Naive B cell (primary cell): ENCODE measurements around the gene SLC31A2. TPM values are rescaled to one million over a fixed set of nuclear protein-coding genes. Genes with fewer than 3 reads are reported as not detected.
"Not testable (repeated sequence)": the region's sequence is repeated elsewhere in the genome, so short reads cannot be mapped to it uniquely, and the experiment has no call there.

Source experiments
- ATAC-seq, 2 donors: fragments of 150-1000 bp; cut with Tn5 transposase; 2 replicates each; pipeline ENCODE4 v1.10.0; 2021; ENCODE audit warnings: low read depth in 2 of 2, mild to moderate bottlenecking in 2 of 2, moderate library complexity in 2 of 2
- DNase-seq: peaks from one replicate; pipeline ENCODE4 v3.0.0; 2022
- H3K27ac Mint-ChIP-seq, 6 donors: one replicate each; pipeline ENCODE4 v1.8.0; 2020 to 2022; ENCODE audit warnings: mild to moderate bottlenecking in 6 of 6, mixed read lengths in 6 of 6, moderate library complexity in 5 of 6, inconsistent platforms in 2 of 6
- H3K27me3 Mint-ChIP-seq, 3 donors: one replicate each; pipeline ENCODE4 v1.8.0; 2021 to 2022; ENCODE audit warnings: mixed read lengths in 3 of 3, mild to moderate bottlenecking in 1 of 3
- H3K36me3 Mint-ChIP-seq, 2 donors: one replicate each; pipeline ENCODE4 v1.8.0; 2020 to 2022; ENCODE audit warnings: mixed read lengths in 2 of 2, inconsistent platforms in 1 of 2, mild to moderate bottlenecking in 1 of 2
- H3K4me1 Mint-ChIP-seq, 3 donors: one replicate each; pipeline ENCODE4 v1.8.0; 2020 to 2022; ENCODE audit warnings: mixed read lengths in 3 of 3, inconsistent platforms in 1 of 3, mild to moderate bottlenecking in 1 of 3, moderate library complexity in 1 of 3
- H3K4me3 Mint-ChIP-seq, 8 donors: one replicate each; pipeline ENCODE4 v1.8.0; 2020 to 2022; ENCODE audit warnings: mild to moderate bottlenecking in 8 of 8, mixed read lengths in 8 of 8, moderate library complexity in 8 of 8, inconsistent platforms in 2 of 8
- H3K9me3 Mint-ChIP-seq, 7 donors: one replicate each; pipeline ENCODE4 v1.8.0; 2020 to 2022; ENCODE audit warnings: mixed read lengths in 7 of 7, mild to moderate bottlenecking in 5 of 7, inconsistent platforms in 2 of 7, moderate library complexity in 1 of 7
- polyA plus RNA-seq, 6 donors: library from polyadenylated mRNA; unstranded; fragments of 300-500 nt; fragmentation: Illumina TruSeq; gene quantifications; one replicate each; pipeline ENCODE4 v1.2.3, GENCODE V29; 2021; ENCODE audit warnings: low read depth in 6 of 6

Gene SLC31A2
- polyA plus RNA-seq, 6 donors from 2014 or later: 1.3 to 2.5 (median 1.8) TPM; not detected in 1

- H3K27me3 Mint-ChIP-seq: peaks cover 44 to 57% (median 45%) of the 10 kb centered on the region in 3 donors
- no peak for DNase-seq
- H3K9me3 Mint-ChIP-seq: peaks cover 0 to 31% (median 9%) of the 10 kb centered on the region in 7 donors
- H3K4me1 Mint-ChIP-seq: no peaks in the 10 kb centered on the region
- peaks cover 1 to 5% of the 10 kb centered on the region in 2 donors for H3K36me3 Mint-ChIP-seq
- no peak overlapping the region for H3K27ac Mint-ChIP-seq
- no peak for ATAC-seq
- H3K4me3 Mint-ChIP-seq: no peak overlapping the region
Measured at GRCh38 chr9:113139225-113139829, 11.5 kb upstream of the SLC31A2 start.

GRCh38 chr9:113139953-113140352, 10.9 kb upstream of the SLC31A2 start:
- peaks cover 42 to 63% (median 48%) of the 10 kb centered on the region in 3 donors for H3K27me3 Mint-ChIP-seq
- peaks cover 5 to 8% of the 10 kb centered on the region in 2 donors for H3K36me3 Mint-ChIP-seq
- no peak for DNase-seq
- H3K4me3 Mint-ChIP-seq: no peak overlapping the region
- H3K27ac Mint-ChIP-seq: no peak overlapping the region
- H3K4me1 Mint-ChIP-seq: no peaks in the 10 kb centered on the region
- H3K9me3 Mint-ChIP-seq: peaks cover 0 to 31% (median 9%) of the 10 kb centered on the region in 7 donors
- ATAC-seq: no peak

GRCh38 chr9:113140896-113141295, 9.9 kb upstream of the SLC31A2 start:
- not testable (repeated sequence) for ATAC-seq, DNase-seq, H3K4me1 Mint-ChIP-seq, H3K36me3 Mint-ChIP-seq, H3K4me3 Mint-ChIP-seq, H3K27ac Mint-ChIP-seq
- Mint-ChIP-seq H3K27me3 (peaks cover 43 to 66% (median 57%) of the 10 kb centered on the region in 3 donors), H3K9me3 (peaks cover 0 to 31% (median 9%) of the 10 kb centered on the region in 7 donors)

- Mint-ChIP-seq H3K27me3 (peaks cover 40 to 58% (median 41%) of the 10 kb centered on the region in 3 donors), H3K36me3 (peaks cover 5 to 8% of the 10 kb centered on the region in 2 donors), H3K4me1 (no peaks in the 10 kb centered on the region), H3K9me3 (peaks cover 0 to 31% (median 8%) of the 10 kb centered on the region in 7 donors), H3K27ac (no peak overlapping the region), H3K4me3 (no peak overlapping the region)
- ATAC-seq (no peak), DNase-seq (no peak)
Measured at GRCh38 chr9:113143432-113144227, 7.2 kb upstream of the SLC31A2 start.

GRCh38 chr9:113148372-113148705, 2.5 kb upstream of the SLC31A2 start:
- Mint-ChIP-seq H3K36me3 (peaks cover 0 to 8% of the 10 kb centered on the region in 2 donors), H3K27me3 (peaks cover 19 to 33% (median 32%) of the 10 kb centered on the region in 3 donors), H3K9me3 (no peaks in the 10 kb centered on the region), H3K4me1 (peaks cover 0 to 15% (median 11%) of the 10 kb centered on the region in 3 donors), H3K27ac (no peak overlapping the region), H3K4me3 (peak overlapping the region in 2 of 8 donors; percentile 25 to 43)
- ATAC-seq: no peak
- DNase-seq: no peak

- H3K36me3 Mint-ChIP-seq: peaks cover 0 to 8% of the 10 kb centered on the region in 2 donors
- H3K9me3 Mint-ChIP-seq: no peaks in the 10 kb centered on the region
- no peak overlapping the region for H3K27ac Mint-ChIP-seq
- peaks cover 0 to 15% (median 11%) of the 10 kb centered on the region in 3 donors for H3K4me1 Mint-ChIP-seq
- peak overlapping the region in 3 of 8 donors; percentile 37 to 88 (median 83) for H3K4me3 Mint-ChIP-seq
- ATAC-seq: no peak
- no peak for DNase-seq
- peaks cover 14 to 32% (median 26%) of the 10 kb centered on the region in 3 donors for H3K27me3 Mint-ChIP-seq
Measured at GRCh38 chr9:113148781-113149510, 1.9 kb upstream of the SLC31A2 start.

- H3K4me3 Mint-ChIP-seq: peak overlapping the region in 4 of 8 donors; percentile 32 to 88 (median 76)
- H3K27me3 Mint-ChIP-seq: peaks cover 12 to 26% (median 20%) of the 10 kb centered on the region in 3 donors
- DNase-seq, H3K27ac Mint-ChIP-seq, H3K36me3 Mint-ChIP-seq, H3K9me3 Mint-ChIP-seq, ATAC-seq: not testable (repeated sequence)
- H3K4me1 Mint-ChIP-seq: peaks cover 0 to 15% (median 11%) of the 10 kb centered on the region in 3 donors
Measured at GRCh38 chr9:113149561-113149960, 1.2 kb upstream of the SLC31A2 start.

- H3K9me3 Mint-ChIP-seq: no peaks in the 10 kb centered on the region
- H3K4me1 Mint-ChIP-seq: peaks cover 4 to 28% (median 22%) of the 10 kb centered on the region in 3 donors
- H3K36me3 Mint-ChIP-seq: no peaks in the 10 kb centered on the region
- peak overlapping the region in 2 of 6 donors; percentile 9 to 42 for H3K27ac Mint-ChIP-seq
- DNase-seq: no peak
- no peak for ATAC-seq
- H3K4me3 Mint-ChIP-seq: peak overlapping the region; percentile 74 to 93 (median 84)
- H3K27me3 Mint-ChIP-seq: peaks cover 0 to 5% (median 0%) of the 10 kb centered on the region in 3 donors
Measured at GRCh38 chr9:113151696-113152630, 1.2 kb downstream of the SLC31A2 start.

GRCh38 chr9:113152699-113153098, 1.9 kb downstream of the SLC31A2 start:
- Mint-ChIP-seq H3K27ac (peak overlapping the region in 2 of 6 donors; percentile 9 to 53), H3K4me3 (peak overlapping the region; percentile 41 to 88 (median 83)), H3K27me3 (peaks cover 0 to 5% (median 0%) of the 10 kb centered on the region in 3 donors), H3K36me3 (no peaks in the 10 kb centered on the region), H3K4me1 (peaks cover 4 to 28% (median 22%) of the 10 kb centered on the region in 3 donors), H3K9me3 (no peaks in the 10 kb centered on the region)
- DNase-seq (no peak), ATAC-seq (no peak)

- DNase-seq (no peak), ATAC-seq (no peak)
- peaks cover 0 to 4% of the 10 kb centered on the region in 2 donors for H3K36me3 Mint-ChIP-seq
- peaks cover 0 to under 1% (median 0%) of the 10 kb centered on the region in 3 donors for H3K27me3 Mint-ChIP-seq
- peak overlapping the region in 1 of 8 donors; percentile 88 for H3K4me3 Mint-ChIP-seq
- H3K27ac Mint-ChIP-seq: no peak overlapping the region
- H3K4me1 Mint-ChIP-seq: peaks cover 4 to 28% (median 22%) of the 10 kb centered on the region in 3 donors
- H3K9me3 Mint-ChIP-seq: no peaks in the 10 kb centered on the region
Measured at GRCh38 chr9:113153599-113153998, 2.8 kb downstream of the SLC31A2 start.

GRCh38 chr9:113154471-113154870, 3.7 kb downstream of the SLC31A2 start:
- Mint-ChIP-seq H3K36me3 (peaks cover 0 to 8% of the 10 kb centered on the region in 2 donors), H3K27ac (no peak overlapping the region), H3K4me1 (peaks cover 4 to 28% (median 22%) of the 10 kb centered on the region in 3 donors), H3K4me3 (no peak overlapping the region), H3K27me3 (no peaks in the 10 kb centered on the region), H3K9me3 (no peaks in the 10 kb centered on the region)
- no peak for ATAC-seq
- DNase-seq: no peak

- H3K9me3 Mint-ChIP-seq: no peaks in the 10 kb centered on the region
- DNase-seq (no peak), ATAC-seq (no peak)
- peaks cover 0 to 8% of the 10 kb centered on the region in 2 donors for H3K36me3 Mint-ChIP-seq
- no peak overlapping the region for H3K4me3 Mint-ChIP-seq
- H3K27me3 Mint-ChIP-seq: no peaks in the 10 kb centered on the region
- H3K4me1 Mint-ChIP-seq: peaks cover 4 to 28% (median 22%) of the 10 kb centered on the region in 3 donors
- H3K27ac Mint-ChIP-seq: no peak overlapping the region
Measured at GRCh38 chr9:113154946-113155345, 4.1 kb downstream of the SLC31A2 start.
